Measurements from ENCODE around the gene TEX50. TPM values are rescaled to one million over a fixed set of nuclear protein-coding genes. Genes with fewer than 3 reads are reported as not detected.

TEX50 gene
- total and polyA plus RNA-seq, 2 of the 8 experiments (the other 6 are each of a cell fraction or from before 2014, with no cell fraction given), result not detected

GRCh38 chr1:173669491-173669941 lies 34.4 kb downstream of the TEX50 start, which contains the start of gene ANKRD45:
ANKRD45 (minus strand) TSS chr1:173669851; CDS start chr1:173659418, 10,433 bp downstream.
- Histone ChIP-seq H3K14ac (ENCODE audit: insufficient read length) (no peak within 1 kb of the TSS), H3K79me2 (ENCODE audit: control insufficient read depth in 1 of 2, insufficient read depth in 2 of 2, low read length in 2 of 2) (no peaks in the 10 kb centered on the region), H3K4ac (replicated peaks; ENCODE audit: insufficient read length, low read depth, low read length) (no peak within 1 kb of the TSS), H3K4me1 (replicated peaks in 1 of 4; ENCODE audit: control insufficient read depth in 3 of 4, insufficient read depth in 4 of 4, low read length in 3 of 4) (peaks cover 0 to 4% (median under 1%) of the 10 kb centered on the region in 4 experiments; a peak in 2 of 7 replicates), H3K27me3 (replicated peaks in 1 of 4; ENCODE audit: control insufficient read depth in 3 of 4, extremely low read depth in 1 of 4, insufficient read depth in 3 of 4, low read length in 3 of 4) (no peaks in the 10 kb centered on the region), H3K4me3 (ENCODE audit: extremely low read depth in 1 of 4, insufficient read depth in 2 of 4, low read depth in 3 of 4, low read length in 4 of 4) (peak within 1 kb of the TSS; percentile 55 to 63 (median 61)), H3K27ac (ENCODE audit: low read depth, low read length) (peak within 1 kb of the TSS; percentile 51; the same call in 1 of the 2 replicates), H3K9me3 (ENCODE audit: insufficient read depth in 2 of 2, low read depth in 1 of 2, low read length in 1 of 2) (no peaks in the 10 kb centered on the region), H2BK12ac (ENCODE audit: low read depth, low read length) (no peak within 1 kb of the TSS), H4K20me1 (replicated peaks in 1 of 2; ENCODE audit: control insufficient read depth in 1 of 2, insufficient read depth in 2 of 2, low read length in 2 of 2) (no peaks in the 10 kb centered on the region), H2AFZ (ENCODE audit: low read length) (peak within 1 kb of the TSS; percentile 95), H3K18ac (ENCODE audit: extremely low read depth, low read length) (no peak within 1 kb of the TSS), H4K8ac (ENCODE audit: extremely low read depth, insufficient read depth, low read length) (peak within 1 kb of the TSS; percentile 58), H4K91ac (replicated peaks; ENCODE audit: insufficient read length, low read length) (no peak within 1 kb of the TSS), H2AK5ac (ENCODE audit: low read depth, low read length) (no peak within 1 kb of the TSS), H2BK15ac (ENCODE audit: low read length) (no peak within 1 kb of the TSS), H3K4me2 (ENCODE audit: insufficient read depth in 1 of 2, low read depth in 2 of 2, low read length in 2 of 2) (peak within 1 kb of the TSS; percentile 64 to 78), H2BK20ac (ENCODE audit: low read length) (no peak within 1 kb of the TSS), H2BK120ac (replicated peaks; ENCODE audit: low read depth, low read length) (no peak within 1 kb of the TSS), H3K9ac (replicated peaks in 1 of 4; ENCODE audit: extremely low read depth in 1 of 4, low read depth in 3 of 4, low read length in 3 of 4) (peak within 1 kb of the TSS in 3 of 4 experiments; percentile 35 to 82 (median 70); a peak in 5 of 7 replicates), H3K23me2 (ENCODE audit: low read depth, low read length) (peaks cover 2% of the 10 kb centered on the region; the same call in 1 of the 2 replicates), H3K56ac (replicated peaks; ENCODE audit: insufficient read length, low read depth, low read length) (no peak within 1 kb of the TSS), H4K5ac (ENCODE audit: insufficient read length, low read depth, low read length) (no peak within 1 kb of the TSS), H3K23ac (ENCODE audit: insufficient read length) (no peak within 1 kb of the TSS), H2BK5ac (ENCODE audit: low read depth, low read length) (no peak within 1 kb of the TSS), H3K79me1 (ENCODE audit: low read depth, low read length) (no peaks in the 10 kb centered on the region), H3K36me3 (ENCODE audit: control insufficient read depth in 2 of 4, insufficient read depth in 4 of 4, low read length in 3 of 4) (no peaks in the 10 kb centered on the region)
- FAIRE-seq (no peak), DNase-seq (ENCODE audit: low read depth in 1 of 2, low spot score in 2 of 2) (peak; percentile 43 to 92)
- CTCF ChIA-PET (ENCODE audit: partially characterized antibody), result interaction anchor here (1.2 kb wide), 1 partner anchor 238 kb away, joined by 3 read pairs; no protein-coding TSS in a partner anchor
- WGBS, 2 experiments (ENCODE audit: extremely low coverage in 1 of 2, insufficient coverage in 1 of 2, insufficient read length in 1 of 2, insufficient replicate concordance in 2 of 2, low coverage in 1 of 2, low lambda C conversion rate in 2 of 2, missing lambda C conversion rate in 1 of 2), result 8% methylated on average over 31 of the region's 33 CpGs; no CpG with 5 or more reads in 1 of the 2 experiments
- POLR2A ChIA-PET (ENCODE audit: partially characterized antibody), result interaction anchor here (1.3 kb wide), 1 partner anchor 155 kb away, joined by 4 read pairs; the partner anchor contains the start of genes CENPL and DARS2
- TF ChIP-seq CHD1 (IDR thresholded peaks at IDR 0.05; ENCODE audit: low read depth, low read length) (no peak), TAF7 (optimal IDR thresholded peaks at IDR 0.05; ENCODE audit: borderline replicate concordance, low read depth, low read length) (no peak), HDAC2 (IDR thresholded peaks at IDR 0.05; ENCODE audit: borderline replicate concordance in 1 of 2, low read depth in 2 of 2, low read length in 2 of 2) (0 out of 4 replicates have a peak, but pooled peaks of 1 of the 2 experiments have one; percentile 35), EP300 (IDR thresholded peaks at IDR 0.05; ENCODE audit: borderline replicate concordance in 1 of 2, low read depth in 2 of 2, low read length in 2 of 2) (no peak), CEBPB (IDR thresholded peaks at IDR 0.05; ENCODE audit: low read depth, low read length) (no peak), ASH2L (IDR thresholded peaks at IDR 0.05; ENCODE audit: low read length) (peak; percentile 84), NANOG (IDR thresholded peaks at IDR 0.05; ENCODE audit: insufficient read depth, low read depth, low read length, poor library complexity, severe bottlenecking) (no peak), EGR1 (IDR thresholded peaks at IDR 0.05; ENCODE audit: borderline replicate concordance, low read depth, low read length) (no peak), SP2 (IDR thresholded peaks at IDR 0.05; ENCODE audit: low read length) (no peak), SP4 (IDR thresholded peaks at IDR 0.05; ENCODE audit: low read length) (no peak), POLR2A (IDR thresholded peaks at IDR 0.05; ENCODE audit: control extremely low read depth in 1 of 2, low read depth in 2 of 2, low read length in 2 of 2) (peak; percentile 42 to 88), JUND (IDR thresholded peaks at IDR 0.05; ENCODE audit: low read length) (no peak), POLR2AphosphoS5 (IDR thresholded peaks at IDR 0.05; ENCODE audit: low read depth, low read length) (peak; percentile 49; the same call in 1 of the 2 replicates)

Measured in H1 (cell line).